COLO829 (cell line): ENCODE results near the gene PSMA8.
"Not testable (repeated sequence)": the region's sequence is repeated elsewhere in the genome, so short reads cannot be mapped to it uniquely, and the experiment has no call there.

Source experiments
- DNase-seq: peaks from one replicate; pipeline ENCODE4 v3.0.0; 2012; ENCODE audit warnings: low spot score

The PSMA8 gene

DNA sequence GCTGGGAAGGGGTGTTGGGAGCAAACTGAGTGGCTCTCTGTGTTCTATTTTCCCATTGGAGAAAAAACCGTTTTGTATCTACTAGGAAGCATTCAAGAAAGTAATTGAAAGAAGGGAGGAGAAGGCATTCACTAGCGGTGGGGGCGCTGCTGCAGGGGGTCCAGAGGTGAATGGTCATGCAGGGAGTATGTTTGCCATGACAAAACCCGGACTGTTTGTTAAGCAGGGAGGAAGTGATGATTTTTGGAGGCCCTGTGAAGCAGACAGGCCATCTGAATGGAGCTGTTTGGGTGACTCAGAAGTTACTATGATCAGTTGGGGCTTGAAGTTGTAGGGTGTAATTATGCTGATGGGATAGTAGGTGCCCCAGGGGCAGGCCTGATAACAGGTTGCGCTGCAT is 99.5 kb downstream of the PSMA8 start:
- no peak for DNase-seq

DNA sequence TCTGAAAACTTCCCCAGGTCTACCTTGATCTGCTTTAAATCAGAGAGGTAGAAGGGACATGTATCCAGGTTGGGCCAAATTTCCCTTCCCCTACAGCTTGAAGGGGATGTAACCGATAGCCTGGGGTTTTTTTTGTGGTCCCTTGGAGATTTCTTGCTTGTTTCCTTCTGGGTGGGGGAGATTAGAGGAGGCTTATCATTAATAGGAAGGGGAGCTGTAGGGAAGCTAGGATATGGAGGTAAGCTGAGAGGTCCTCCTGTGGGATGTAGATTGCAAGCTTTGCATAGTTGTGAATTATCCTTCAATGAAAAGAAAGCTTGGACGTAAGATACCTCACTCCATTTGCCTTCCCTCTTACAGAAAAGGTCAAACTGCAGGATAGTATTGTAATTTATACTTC is 103.7 kb downstream of the PSMA8 start:
- not testable (repeated sequence) for DNase-seq

DNA sequence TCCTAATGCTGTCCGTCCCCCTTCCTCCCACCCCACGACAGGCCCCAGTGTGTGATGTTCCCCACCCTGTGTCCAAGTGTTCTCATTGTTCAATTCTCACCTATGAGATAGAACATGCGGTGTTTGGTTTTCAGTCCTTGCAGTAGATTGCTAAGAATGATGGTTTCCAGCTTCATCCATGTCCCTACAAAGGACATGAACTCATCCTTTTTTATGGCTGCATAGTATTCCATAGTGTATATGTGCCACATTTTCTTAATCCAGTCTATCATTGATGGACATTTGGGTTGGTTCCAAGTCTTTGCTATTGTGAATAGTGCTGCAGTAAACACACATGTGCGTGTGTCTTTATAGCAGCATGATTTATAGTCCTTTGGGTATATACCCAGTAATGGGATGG is 105.0 kb downstream of the PSMA8 start:
- DNase-seq: not testable (repeated sequence)

DNA sequence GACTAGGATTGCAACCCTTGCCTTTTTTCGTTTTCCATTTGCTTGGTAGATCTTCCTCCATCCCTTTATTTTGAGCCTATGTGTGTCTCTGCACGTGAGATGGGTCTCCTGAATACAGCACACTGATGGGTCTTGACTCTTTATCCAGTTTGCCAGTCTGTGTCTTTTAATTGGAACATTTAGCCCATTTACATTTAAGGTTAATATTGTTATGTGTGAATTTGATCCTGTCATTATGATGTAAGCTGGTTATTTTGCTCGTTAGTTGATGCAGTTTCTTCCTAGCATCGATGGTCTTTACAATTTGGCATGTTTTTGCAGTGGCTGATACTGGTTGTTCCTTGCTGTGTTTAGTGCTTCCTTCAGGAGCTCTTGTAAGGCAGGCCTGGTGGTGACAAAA is 108.7 kb downstream of the PSMA8 start:
- not testable (repeated sequence) for DNase-seq
